Bronchial epithelial cell (primary cell): ENCODE measurements around the gene LRRC9. TPM values are rescaled to one million over a fixed set of nuclear protein-coding genes. Genes with fewer than 3 reads are reported as not detected.
A peak's percentile ranks its signal among the peaks of the same experiment; 100 is the strongest.

Source experiments
- DNase-seq: peaks from one replicate; pipeline ENCODE4 v3.0.0-alpha.2; 2010; ENCODE audit warnings: low read depth
- FAIRE-seq: peaks from 2 replicates; lab custom pipeline; 2011; peaks lifted over from hg19 to GRCh38; lab: Jason Lieb, UNC
- H3K27me3 ChIP-seq: 2 replicates; pipeline ENCODE4 v1.5.1; 2011; ENCODE audit warnings: low read length; ENCODE audit not compliant: control insufficient read depth, insufficient read depth
- H3K36me3 ChIP-seq: 2 replicates; pipeline ENCODE4 v1.5.1; 2011; ENCODE audit warnings: low read length; ENCODE audit not compliant: control insufficient read depth, insufficient read depth
- H3K4me3 ChIP-seq: 2 replicates; pipeline ENCODE4 v1.5.1; 2011; ENCODE audit warnings: mild to moderate bottlenecking, low read depth, low read length, control low read depth
- CTCF ChIP-seq: IDR thresholded peaks from 2 replicates; pipeline ENCODE4 v1.5.1; 2011; ENCODE audit warnings: mild to moderate bottlenecking, moderate library complexity, low read length, control low read depth, inconsistent platforms; ENCODE audit not compliant: insufficient read depth, severe bottlenecking
- total RNA-seq: library from RNA; depleted of rRNA; stranded (reverse); fragments of >200 nt; gene quantifications from 2 replicates; pipeline ENCODE4 v1.2.1, GENCODE V29; 2014

LRRC9 gene
- total RNA-seq, 1 donor from 2014 or later: not detected

GRCh38 chr14:60106339-60106738 is 186.4 kb downstream of the LRRC9 start:
- DNase-seq: peak; percentile 13
- peaks cover 2% of the 10 kb centered on the region for H3K36me3 ChIP-seq
- no peak for TF ChIP-seq CTCF
- FAIRE-seq: no peak
- no peak overlapping the region for H3K4me3 ChIP-seq
- no peaks in the 10 kb centered on the region for H3K27me3 ChIP-seq

- TF ChIP-seq CTCF: no peak
- H3K4me3 ChIP-seq: no peak overlapping the region
- FAIRE-seq: no peak
- H3K36me3 ChIP-seq: peaks cover 2% of the 10 kb centered on the region
- H3K27me3 ChIP-seq: no peaks in the 10 kb centered on the region
- DNase-seq: no peak
Measured at GRCh38 chr14:60107477-60107876, 187.5 kb downstream of the LRRC9 start.

- peaks cover 2% of the 10 kb centered on the region for H3K36me3 ChIP-seq
- DNase-seq (no peak), FAIRE-seq (no peak)
- TF ChIP-seq CTCF: no peak
- no peaks in the 10 kb centered on the region for H3K27me3 ChIP-seq
- no peak overlapping the region for H3K4me3 ChIP-seq
Measured at GRCh38 chr14:60111732-60112131, 191.8 kb downstream of the LRRC9 start.

Other genes with a start within 250 kb of the LRRC9 start
- gene RTN1, start 49.4 kb upstream of the LRRC9 start, total RNA-seq: not detected in 2 replicates
- 24.7 and 39.8 TPM in 2 replicates for gene PCNX4, start 171.8 kb downstream of the LRRC9 start, total RNA-seq
- 202 and 211 TPM in 2 replicates for gene DHRS7, start 245.3 kb downstream of the LRRC9 start, total RNA-seq